Karpas-422 (cell line): ENCODE data around the gene NUP205. TPM values are rescaled to one million over a fixed set of nuclear protein-coding genes. Genes with fewer than 3 reads are reported as not detected.

ENCODE experiments used
- DNase-seq: peaks from one replicate; pipeline ENCODE4 v3.0.0-alpha.2; 2015
- H2AFZ ChIP-seq: fragments of 200-600 bp; sonication (generic); 2 replicates; pipeline ENCODE4 v1.6.1; 2014; ENCODE audit warnings: antibody characterized with exemption, low read length, mixed read lengths
- H3K27ac ChIP-seq: fragments of 200-600 bp; sonication (generic); 2 replicates; pipeline ENCODE4 v1.5.1; 2014; ENCODE audit warnings: mild to moderate bottlenecking, low read length, moderate library complexity
- H3K27me3 ChIP-seq: fragments of 200-600 bp; sonication (generic); 2 replicates; pipeline ENCODE4 v1.6.1; 2014; ENCODE audit warnings: low read length, mixed read lengths
- H3K36me3 ChIP-seq: fragments of 200-600 bp; sonication (generic); 2 replicates; pipeline ENCODE4 v1.6.1; 2014; ENCODE audit warnings: low read length, mixed read lengths; ENCODE audit not compliant: insufficient read depth
- H3K4me1 ChIP-seq: fragments of 200-600 bp; sonication (generic); 2 replicates; pipeline ENCODE4 v1.6.1; 2014; ENCODE audit warnings: mild to moderate bottlenecking, low read length, mixed read lengths
- H3K4me2 ChIP-seq: fragments of 200-600 bp; sonication (generic); 2 replicates; pipeline ENCODE4 v1.6.1; 2014; ENCODE audit warnings: low read length, low read depth, mild to moderate bottlenecking; ENCODE audit not compliant: poor library complexity, severe bottlenecking
- H3K4me3 ChIP-seq: fragments of 200-600 bp; sonication (generic); 2 replicates; pipeline ENCODE4 v1.5.1; 2014; ENCODE audit warnings: mild to moderate bottlenecking, antibody characterized with exemption, low read length, mixed read lengths
- H3K79me2 ChIP-seq: fragments of 200-600 bp; sonication (generic); 2 replicates; pipeline ENCODE4 v1.6.1; 2014; ENCODE audit warnings: mild to moderate bottlenecking, low read length, mixed read lengths
- H3K9ac ChIP-seq: fragments of 200-600 bp; sonication (generic); 2 replicates; pipeline ENCODE4 v1.6.0; 2014; ENCODE audit warnings: low read length
- H3K9me2 ChIP-seq: fragments of 200-600 bp; sonication (generic), shearing (Covaris generic); replicated peaks from 2 replicates; pipeline ENCODE4 v1.6.0; 2014; ENCODE audit warnings: mild to moderate bottlenecking, low read length, moderate library complexity; ENCODE audit not compliant: insufficient read depth
- H3K9me3 ChIP-seq: fragments of 300-700, 200-600 bp; sonication (generic); 2 replicates; pipeline ENCODE4 v1.6.1; 2014; ENCODE audit warnings: low read length, mixed read lengths
- H4K20me1 ChIP-seq: fragments of 200-600 bp; sonication (generic); 2 replicates; pipeline ENCODE4 v1.6.1; 2014; ENCODE audit warnings: mild to moderate bottlenecking, antibody characterized with exemption, low read length, low read depth; ENCODE audit not compliant: insufficient read depth
- total RNA-seq: library from RNA; depleted of rRNA; stranded (reverse); fragments of >200 nt; shearing (Covaris generic); gene quantifications from 2 replicates; pipeline ENCODE4 v1.2.3, GENCODE V29; 2014; ENCODE audit warnings: low replicate concordance

NUP205 gene
- total RNA-seq, 1 experiment from 2014 or later, result 75.7 TPM

GRCh38 chr7:135536150-135536549 lies 21.6 kb upstream of the NUP205 start:
- H3K4me1 ChIP-seq, result peaks cover 2% of the 10 kb centered on the region; the same call in 1 of the 2 replicates
- no peaks in the 10 kb centered on the region for H3K36me3 ChIP-seq
- no peak overlapping the region for H2AFZ ChIP-seq
- no peaks in the 10 kb centered on the region for H3K9me2 ChIP-seq
- no peak overlapping the region for H3K4me3 ChIP-seq
- no peak overlapping the region for H3K27ac ChIP-seq
- no peaks in the 10 kb centered on the region for H3K79me2 ChIP-seq
- H3K4me2 ChIP-seq, result no peak overlapping the region
- DNase-seq, result no peak
- H3K9ac ChIP-seq, result no peak overlapping the region
- H3K27me3 ChIP-seq, result no peaks in the 10 kb centered on the region
- H4K20me1 ChIP-seq, result no peaks in the 10 kb centered on the region
- H3K9me3 ChIP-seq, result no peaks in the 10 kb centered on the region

GRCh38 chr7:135537453-135537852 lies 20.3 kb upstream of the NUP205 start:
- H3K79me2 ChIP-seq, result no peaks in the 10 kb centered on the region
- H3K9me3 ChIP-seq, result no peaks in the 10 kb centered on the region
- H3K27ac ChIP-seq, result no peak overlapping the region
- H3K9ac ChIP-seq, result no peak overlapping the region
- H3K4me3 ChIP-seq, result no peak overlapping the region
- H3K4me1 ChIP-seq, result peaks cover 2% of the 10 kb centered on the region; the same call in 1 of the 2 replicates
- H3K4me2 ChIP-seq, result no peak overlapping the region
- no peaks in the 10 kb centered on the region for H4K20me1 ChIP-seq
- no peaks in the 10 kb centered on the region for H3K36me3 ChIP-seq
- H3K9me2 ChIP-seq, result no peaks in the 10 kb centered on the region
- no peaks in the 10 kb centered on the region for H3K27me3 ChIP-seq
- no peak overlapping the region for H2AFZ ChIP-seq
- no peak for DNase-seq

GRCh38 chr7:135537905-135538304 lies 19.8 kb upstream of the NUP205 start:
- Histone ChIP-seq H3K27ac (no peak overlapping the region), H3K4me2 (no peak overlapping the region), H3K9me3 (no peaks in the 10 kb centered on the region), H3K36me3 (no peaks in the 10 kb centered on the region), H4K20me1 (no peaks in the 10 kb centered on the region), H3K4me1 (peaks cover 2% of the 10 kb centered on the region; the same call in 1 of the 2 replicates), H3K27me3 (no peaks in the 10 kb centered on the region), H2AFZ (no peak overlapping the region), H3K4me3 (no peak overlapping the region), H3K79me2 (no peaks in the 10 kb centered on the region), H3K9me2 (no peaks in the 10 kb centered on the region), H3K9ac (no peak overlapping the region)
- no peak for DNase-seq

DNA sequence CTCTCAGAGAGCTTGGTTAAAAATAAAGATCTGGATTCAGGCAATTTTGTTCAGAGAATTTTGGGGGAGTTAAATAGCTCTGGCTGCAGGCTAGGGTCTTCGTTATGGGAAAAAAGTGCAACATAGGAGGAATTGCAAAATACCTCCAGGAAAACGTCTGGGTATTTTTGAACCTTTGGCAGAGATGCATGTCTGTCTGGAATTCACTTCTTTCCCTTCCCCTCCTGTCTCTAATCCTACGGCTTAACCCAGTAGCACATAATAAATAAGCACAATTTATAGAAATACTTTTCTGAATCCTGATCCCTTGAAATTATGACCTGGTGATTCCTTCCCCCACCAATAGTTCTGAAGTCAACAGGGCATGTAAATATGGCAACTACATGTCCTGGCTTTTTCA lies 19.3 kb upstream of the NUP205 start:
- Histone ChIP-seq H2AFZ (no peak overlapping the region), H3K27ac (no peak overlapping the region), H3K27me3 (no peaks in the 10 kb centered on the region), H3K4me1 (peaks cover 2% of the 10 kb centered on the region; the same call in 1 of the 2 replicates), H3K9me2 (no peaks in the 10 kb centered on the region), H3K36me3 (no peaks in the 10 kb centered on the region), H3K4me2 (no peak overlapping the region), H3K4me3 (no peak overlapping the region), H4K20me1 (no peaks in the 10 kb centered on the region), H3K9me3 (no peaks in the 10 kb centered on the region), H3K79me2 (no peaks in the 10 kb centered on the region), H3K9ac (no peak overlapping the region)
- DNase-seq, result no peak

- no peak overlapping the region for H3K9ac ChIP-seq
- H3K9me2 ChIP-seq, result no peaks in the 10 kb centered on the region
- H2AFZ ChIP-seq, result no peak overlapping the region
- no peak overlapping the region for H3K4me2 ChIP-seq
- H3K79me2 ChIP-seq, result no peaks in the 10 kb centered on the region
- no peak overlapping the region for H3K4me3 ChIP-seq
- DNase-seq, result no peak
- H3K9me3 ChIP-seq, result no peaks in the 10 kb centered on the region
- H4K20me1 ChIP-seq, result no peaks in the 10 kb centered on the region
- no peaks in the 10 kb centered on the region for H3K27me3 ChIP-seq
- H3K27ac ChIP-seq, result no peak overlapping the region
- H3K4me1 ChIP-seq, result peaks cover 2% of the 10 kb centered on the region; the same call in 1 of the 2 replicates
- no peaks in the 10 kb centered on the region for H3K36me3 ChIP-seq
Measured at GRCh38 chr7:135539629-135540028, 18.1 kb upstream of the NUP205 start.

DNA sequence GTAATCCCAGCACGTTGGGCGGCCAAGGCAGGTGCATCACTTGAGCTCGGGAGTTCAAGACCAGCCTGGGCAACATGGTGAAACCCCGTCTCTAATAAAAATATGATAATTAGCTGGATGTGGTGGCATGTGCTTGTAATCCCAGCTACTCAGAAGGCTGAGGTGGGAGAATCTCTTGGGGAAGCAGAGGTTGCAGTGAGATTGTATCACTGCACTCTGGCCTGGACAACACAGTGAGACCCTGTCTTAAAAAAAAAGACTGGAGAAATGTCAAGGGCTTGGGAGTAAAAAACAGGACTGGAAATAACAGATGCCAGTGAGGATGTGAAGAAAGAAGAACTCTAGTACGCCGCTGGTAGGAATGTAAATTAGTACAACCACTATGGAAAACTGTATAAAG lies 16.7 kb upstream of the NUP205 start:
- no peaks in the 10 kb centered on the region for H3K9me2 ChIP-seq
- DNase-seq, result no peak

GRCh38 chr7:135550196-135550595 lies 7.5 kb upstream of the NUP205 start:
- no peak overlapping the region for H3K9ac ChIP-seq
- no peaks in the 10 kb centered on the region for H3K4me1 ChIP-seq
- H3K27ac ChIP-seq, result no peak overlapping the region
- H3K9me3 ChIP-seq, result no peaks in the 10 kb centered on the region
- DNase-seq, result no peak
- no peaks in the 10 kb centered on the region for H3K27me3 ChIP-seq
- H3K36me3 ChIP-seq, result no peaks in the 10 kb centered on the region
- no peaks in the 10 kb centered on the region for H4K20me1 ChIP-seq
- no peak overlapping the region for H3K4me3 ChIP-seq
- no peak overlapping the region for H2AFZ ChIP-seq
- no peak overlapping the region for H3K4me2 ChIP-seq
- H3K9me2 ChIP-seq, result no peaks in the 10 kb centered on the region
- H3K79me2 ChIP-seq, result no peaks in the 10 kb centered on the region

More for the DNA sequence above, 16.7 kb upstream of the NUP205 start:
- no peak overlapping the region for H3K9ac ChIP-seq
- no peak overlapping the region for H3K4me2 ChIP-seq
- peaks cover 2% of the 10 kb centered on the region; the same call in 1 of the 2 replicates for H3K4me1 ChIP-seq
- no peaks in the 10 kb centered on the region for H3K9me3 ChIP-seq
- no peaks in the 10 kb centered on the region for H3K36me3 ChIP-seq
- no peak overlapping the region for H3K4me3 ChIP-seq
- H3K79me2 ChIP-seq, result no peaks in the 10 kb centered on the region
- no peak overlapping the region for H2AFZ ChIP-seq
- H3K27me3 ChIP-seq, result no peaks in the 10 kb centered on the region
- no peak overlapping the region for H3K27ac ChIP-seq
- no peaks in the 10 kb centered on the region for H4K20me1 ChIP-seq

DNA sequence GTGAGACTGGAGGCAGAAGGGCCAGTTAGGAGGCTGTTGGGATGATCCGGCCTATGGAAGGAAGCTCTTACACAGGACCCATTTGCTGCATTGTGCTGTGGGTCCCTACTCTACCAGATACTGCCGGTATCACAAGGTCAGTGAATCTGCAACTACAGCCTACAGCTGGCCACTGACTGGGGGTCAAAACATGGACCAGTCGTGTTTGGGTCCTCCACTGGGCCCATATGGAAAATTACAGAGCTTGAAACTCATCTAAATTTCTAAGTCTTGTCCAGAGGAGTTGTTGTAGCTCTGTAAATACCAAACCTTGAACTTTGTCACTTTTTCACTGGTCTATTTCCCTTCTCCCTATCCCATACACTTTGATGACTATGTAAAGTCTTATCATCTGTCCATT lies 5.6 kb upstream of the NUP205 start:
- Histone ChIP-seq H4K20me1 (no peaks in the 10 kb centered on the region), H2AFZ (no peak overlapping the region), H3K36me3 (no peaks in the 10 kb centered on the region), H3K9ac (no peak overlapping the region), H3K79me2 (no peaks in the 10 kb centered on the region), H3K27me3 (no peaks in the 10 kb centered on the region), H3K9me3 (no peaks in the 10 kb centered on the region), H3K9me2 (no peaks in the 10 kb centered on the region), H3K4me3 (no peak overlapping the region), H3K4me1 (peaks cover 4% of the 10 kb centered on the region), H3K4me2 (no peak overlapping the region), H3K27ac (no peak overlapping the region)
- no peak for DNase-seq

GRCh38 chr7:135553346-135553745 lies 4.4 kb upstream of the NUP205 start:
- Histone ChIP-seq H3K9me3 (no peaks in the 10 kb centered on the region), H3K4me1 (peaks cover 9% of the 10 kb centered on the region), H2AFZ (no peak overlapping the region), H3K9me2 (no peaks in the 10 kb centered on the region), H3K36me3 (no peaks in the 10 kb centered on the region), H3K27me3 (no peaks in the 10 kb centered on the region), H4K20me1 (no peaks in the 10 kb centered on the region), H3K4me2 (no peak overlapping the region), H3K9ac (no peak overlapping the region), H3K79me2 (peaks cover 7% of the 10 kb centered on the region), H3K4me3 (no peak overlapping the region), H3K27ac (no peak overlapping the region)
- DNase-seq, result peak; percentile 36
